B cell (primary cell): ENCODE measurements around the gene STRIP1. TPM values are rescaled to one million over a fixed set of nuclear protein-coding genes. Genes with fewer than 3 reads are reported as not detected.

ENCODE experiments used
- ATAC-seq: fragments of 200-7000 bp; cut with Tn5 transposase; one replicate; pipeline ENCODE4 v1.10.0; 2021; ENCODE audit warnings: low read depth, mild to moderate bottlenecking, moderate number of reproducible peaks, moderate library complexity
- CTCF ChIA-PET: fragments of 350-600 bp; sonication (Branson Sonifier 250); formaldehyde crosslinking; loops from one replicate; lab custom pipeline; 2021; ENCODE audit warnings: antibody characterized with exemption, inconsistent platforms; lab: Charles Lee
- POLR2A ChIA-PET: fragments of 350-600 bp; sonication (Branson Sonifier 250); formaldehyde crosslinking; loops from one replicate; lab custom pipeline; 2021; ENCODE audit warnings: antibody characterized with exemption; lab: Charles Lee
- DNase-seq: peaks from one replicate; pipeline ENCODE4 v3.0.0; 2013
- H2AFZ ChIP-seq: 2 replicates; pipeline ENCODE4 v1.6.1; 2012; ENCODE audit warnings: mild to moderate bottlenecking, low read depth, low read length; ENCODE audit not compliant: insufficient read depth, poor library complexity, severe bottlenecking
- H3K27ac ChIP-seq, 2 donors: 1 replicate in 1 of 2; 2 replicates in 1 of 2; pipeline ENCODE4 v1.5.1; 2012 to 2013; ENCODE audit warnings: low read length in 2 of 2, mild to moderate bottlenecking in 2 of 2, moderate library complexity in 1 of 2
- H3K27me3 ChIP-seq, 4 experiments: fragments of 200-600 bp in 1 of 4; sonication (generic) in 1 of 4; replicated peaks in 1 of 4; 1 replicate in 2 of 4; 2 replicates in 2 of 4; pipeline versions ENCODE4 v1.6.1 to v1.7.0; 2013 to 2016; ENCODE audit warnings: low read length in 3 of 4, mild to moderate bottlenecking in 2 of 4, mixed read lengths in 1 of 4, moderate library complexity in 1 of 4; ENCODE audit not compliant: insufficient read depth in 4 of 4, control insufficient read depth in 3 of 4; ENCODE audit errors: control extremely low read depth in 1 of 4
- H3K36me3 ChIP-seq, 2 experiments: replicated peaks in 1 of 2; 1 replicate in 1 of 2; 2 replicates in 1 of 2; pipeline versions ENCODE4 v1.6.1 to v1.7.1; 2013; ENCODE audit warnings: low read length in 1 of 2; ENCODE audit not compliant: insufficient read depth in 2 of 2, control insufficient read depth in 1 of 2; ENCODE audit errors: control extremely low read depth in 1 of 2, extremely low read depth in 1 of 2
- H3K4me1 ChIP-seq, 2 donors: fragments of 200-600 bp in 1 of 2; sonication (generic) in 1 of 2; 1 replicate in 1 of 2; 2 replicates in 1 of 2; pipeline versions ENCODE4 v1.5.1 to v1.6.1; 2013 to 2017; ENCODE audit warnings: low read length in 2 of 2; ENCODE audit not compliant: control insufficient read depth in 2 of 2, insufficient read depth in 2 of 2
- H3K4me2 ChIP-seq: replicated peaks from 2 replicates; pipeline ENCODE3; 2012; ENCODE audit warnings: mild to moderate bottlenecking, low read depth, low read length; ENCODE audit not compliant: poor library complexity, severe bottlenecking
- H3K4me3 ChIP-seq, 5 experiments: fragments of 200-600 bp in 1 of 5; sonication (generic) in 1 of 5; 1 replicate in 3 of 5; 2 replicates in 2 of 5; pipeline versions ENCODE4 v1.5.1 to v1.7.0; 2011 to 2016; ENCODE audit warnings: low read length in 4 of 5, mild to moderate bottlenecking in 4 of 5, low read depth in 2 of 5, control low read depth in 1 of 5, moderate library complexity in 1 of 5; ENCODE audit not compliant: insufficient read depth in 1 of 5; ENCODE audit errors: control extremely low read depth in 1 of 5, extremely low read depth in 1 of 5
- H3K79me2 ChIP-seq: fragments of 200-600 bp; sonication (generic); one replicate; pipeline ENCODE4 v1.6.0; 2016; ENCODE audit warnings: low read length; ENCODE audit not compliant: control insufficient read depth, insufficient read depth
- H3K9ac ChIP-seq: fragments of 200-600 bp; sonication (generic); 2 replicates; pipeline ENCODE4 v1.6.1; 2017; ENCODE audit warnings: mild to moderate bottlenecking, low read length, moderate library complexity
- H3K9me3 ChIP-seq, 3 donors: one replicate each; pipeline versions ENCODE4 v1.6.1 to v1.7.1; 2013; ENCODE audit warnings: low read length in 2 of 3; ENCODE audit not compliant: control insufficient read depth in 2 of 3, insufficient read depth in 1 of 3; ENCODE audit errors: control extremely low read depth in 1 of 3
- H4K20me1 ChIP-seq: 2 replicates; pipeline ENCODE4 v1.6.0; 2012; ENCODE audit warnings: mild to moderate bottlenecking, low read length; ENCODE audit not compliant: insufficient read depth, control insufficient read depth, poor library complexity, severe bottlenecking
- H3K27ac Mint-ChIP-seq: one replicate; pipeline ENCODE4 v1.8.0; 2021; ENCODE audit warnings: mixed read lengths
- H3K27me3 Mint-ChIP-seq: one replicate; pipeline ENCODE4 v1.8.0; 2021; ENCODE audit warnings: mixed read lengths
- H3K4me1 Mint-ChIP-seq: one replicate; pipeline ENCODE4 v1.8.0; 2021; ENCODE audit warnings: mixed read lengths
- H3K4me3 Mint-ChIP-seq: one replicate; pipeline ENCODE4 v1.8.0; 2021; ENCODE audit warnings: mixed read lengths
- H3K9me3 Mint-ChIP-seq: one replicate; pipeline ENCODE4 v1.8.0; 2022; ENCODE audit warnings: mixed read lengths; ENCODE audit not compliant: insufficient read depth
- CTCF ChIP-seq: fragments of 200-600 bp; IDR thresholded peaks from one replicate; pipeline ENCODE4 v1.8.0; 2022; ENCODE audit warnings: antibody characterized with exemption, mild to moderate bottlenecking
- EZH2 ChIP-seq: IDR thresholded peaks from 2 replicates; pipeline ENCODE4 v1.6.1; 2012; ENCODE audit warnings: borderline replicate concordance, low read depth, mild to moderate bottlenecking, moderate library complexity, low read length; ENCODE audit not compliant: insufficient read depth, poor library complexity, severe bottlenecking
- WGBS: methylation state at CpG from one replicate; pipeline ENCODE4 v1.1.5; 2013; ENCODE audit warnings: missing lambda C conversion rate; ENCODE audit not compliant: insufficient coverage; 5-methylcytosine and 5-hydroxymethylcytosine counted together
- intact Hi-C: fragments of 100-400 bp; cut with micrococcal nuclease; formaldehyde crosslinking; loops from one replicate; pipeline ENCODE4 v1.10.0; 2022
- polyA plus RNA-seq: library from polyadenylated mRNA; depleted of rRNA; stranded (reverse); fragments of >200 nt; gene quantifications from 2 replicates; pipeline ENCODE4 v1.2.3, GENCODE V29; 2012
- total RNA-seq, 2 donors: library from RNA; stranded (reverse); fragments of 120-200 nt in 1 of 2; gene quantifications; 1 replicate in 1 of 2; 2 replicates in 1 of 2; pipeline versions ENCODE4 v1.2.3 to v1.2.4, GENCODE V29; 2013 to 2022

Gene STRIP1
- total and polyA plus RNA-seq, 2 donors (not counting 1 experiment from before 2014, with no cell fraction given): 41.5 to 105 TPM

DNA sequence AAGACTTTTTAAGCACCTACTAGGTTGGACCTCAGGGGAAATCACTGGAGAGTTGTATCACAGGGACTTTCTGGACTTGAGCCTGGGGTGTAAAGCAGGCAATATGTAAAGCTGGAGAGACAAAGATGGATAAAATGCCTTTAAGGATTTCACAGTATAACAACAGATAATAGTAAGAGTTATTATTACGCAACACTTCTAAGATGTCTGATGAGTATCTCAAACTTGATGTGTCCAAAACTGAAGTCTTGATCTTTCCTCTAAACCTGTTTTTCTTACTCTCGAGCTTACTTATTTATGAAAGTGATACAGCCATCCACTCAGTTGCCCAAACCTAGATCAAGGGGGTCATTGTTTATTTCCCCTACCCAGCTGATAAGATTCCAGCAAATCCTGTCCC, 2.1 kb upstream of the STRIP1 start:
- Histone ChIP-seq H3K4me1 (peaks cover 25 to 31% of the 10 kb centered on the region in 2 donors), H3K36me3 (peaks cover 0 to 3% of the 10 kb centered on the region in 2 experiments), H3K4me2 (no peak overlapping the region), H3K9ac (no peak overlapping the region), H3K27me3 (no peaks in the 10 kb centered on the region), H2AFZ (no peak overlapping the region), H3K9me3 (no peaks in the 10 kb centered on the region), H4K20me1 (no peaks in the 10 kb centered on the region), H3K79me2 (peaks cover 22% of the 10 kb centered on the region), H3K27ac (no peak overlapping the region), H3K4me3 (no peak overlapping the region)
- H3K27me3 Mint-ChIP-seq: no peaks in the 10 kb centered on the region
- intact Hi-C loops: loop anchor here (5.0 kb wide), 1 partner anchor 930 kb away; the partner anchor contains the start of gene LRIF1
- POLR2A ChIA-PET: no interaction called here
- TF ChIP-seq EZH2 (no peak), CTCF (no peak)
- ATAC-seq (no peak), DNase-seq (no peak)
- H3K4me1 Mint-ChIP-seq: peaks cover 45% of the 10 kb centered on the region
- WGBS: 100% methylated on average over 1 of the region's 2 CpGs
- no peaks in the 10 kb centered on the region for H3K9me3 Mint-ChIP-seq
- CTCF ChIA-PET: interaction anchor here (1.2 to 4.9 kb wide), 7 partner anchors 10 to 392 kb away, joined by 3 to 49 read pairs (median 7); partner anchors contain the start of gene AHCYL1
- no peak overlapping the region for H3K4me3 Mint-ChIP-seq
- H3K27ac Mint-ChIP-seq: peak overlapping the region; percentile 51

DNA sequence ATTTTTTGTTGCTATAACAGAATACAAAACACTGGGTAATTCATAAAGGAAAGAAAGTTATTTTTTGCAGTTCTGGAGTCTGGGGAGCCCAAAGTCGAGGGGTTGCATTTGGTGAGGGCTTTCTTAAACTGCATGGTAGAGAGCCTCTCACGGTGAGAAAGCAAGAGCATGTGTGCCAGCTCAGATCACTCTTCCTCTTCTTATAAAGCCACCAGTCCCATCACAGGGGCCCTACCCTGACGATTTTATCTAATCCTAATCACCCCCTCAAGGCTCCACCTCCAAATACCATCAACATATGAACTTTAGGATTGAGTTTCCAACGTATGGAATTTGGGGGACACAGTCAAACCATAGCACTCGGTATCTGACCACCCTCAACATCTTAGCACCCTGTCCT, 1.0 kb upstream of the STRIP1 start:
- H3K79me2 ChIP-seq: peaks cover 25% of the 10 kb centered on the region
- H2AFZ ChIP-seq: peak overlapping the region; percentile 98
- H3K4me3 ChIP-seq: peak overlapping the region in 1 of 5 experiments; percentile 99
- H3K9me3 ChIP-seq: no peaks in the 10 kb centered on the region
- H3K27me3 Mint-ChIP-seq: no peaks in the 10 kb centered on the region
- peaks cover 45% of the 10 kb centered on the region for H3K4me1 Mint-ChIP-seq
- ATAC-seq: no peak
- no peak for DNase-seq
- no peak overlapping the region for H3K9ac ChIP-seq
- peak overlapping the region; percentile 94 for H3K4me2 ChIP-seq
- H4K20me1 ChIP-seq: no peaks in the 10 kb centered on the region
- ChIA-PET POLR2A (no interaction called here), CTCF (interaction anchor here (1.4 to 9.6 kb wide), 6 partner anchors 11 to 393 kb away, joined by 3 to 67 read pairs (median 14); partner anchors contain the start of gene AHCYL1)
- 59% methylated on average over 2 of the region's 5 CpGs for WGBS
- TF ChIP-seq CTCF: no peak
- no peak for TF ChIP-seq EZH2
- peak overlapping the region; percentile 97 for H3K4me3 Mint-ChIP-seq
- H3K27ac ChIP-seq: peak overlapping the region; percentile 76 to 95
- peaks cover 25 to 31% of the 10 kb centered on the region in 2 donors for H3K4me1 ChIP-seq
- H3K27me3 ChIP-seq: no peaks in the 10 kb centered on the region
- H3K27ac Mint-ChIP-seq: peak overlapping the region; percentile 93
- peaks cover 0 to 13% of the 10 kb centered on the region in 2 experiments for H3K36me3 ChIP-seq
- no peaks in the 10 kb centered on the region for H3K9me3 Mint-ChIP-seq
- intact Hi-C loops: loop anchor here (5.0 kb wide), 1 partner anchor 929 kb away; the partner anchor contains the start of gene LRIF1
